Neuronal stem cell (in vitro differentiated cells): Measurements from ENCODE around the gene NRG2.

Experiments
- DNase-seq: peaks from one replicate; pipeline ENCODE4 v3.0.0-alpha.2; 2013; ENCODE audit warnings: low spot score
- H2AFZ ChIP-seq: one replicate; pipeline ENCODE4 v1.6.1; 2013; ENCODE audit warnings: mild to moderate bottlenecking, low read length, inconsistent platforms
- H2AK5ac ChIP-seq: 2 replicates; pipeline ENCODE4 v1.6.1; 2013; ENCODE audit warnings: low read depth, mild to moderate bottlenecking, inconsistent platforms, low read length, moderate library complexity, mixed read lengths
- H2BK120ac ChIP-seq: 2 replicates; pipeline ENCODE4 v1.6.1; 2013; ENCODE audit warnings: low read depth, mild to moderate bottlenecking, inconsistent platforms, low read length, moderate library complexity, mixed read lengths
- H2BK12ac ChIP-seq: one replicate; pipeline ENCODE4 v1.6.1; 2013; ENCODE audit warnings: low read length, inconsistent platforms
- H2BK15ac ChIP-seq: 2 replicates; pipeline ENCODE4 v1.6.1; 2013; ENCODE audit warnings: mild to moderate bottlenecking, low read length, inconsistent platforms, mixed read lengths
- H2BK5ac ChIP-seq: one replicate; pipeline ENCODE4 v1.6.1; 2013; ENCODE audit warnings: inconsistent platforms, mild to moderate bottlenecking, low read length, moderate library complexity
- H3K14ac ChIP-seq: one replicate; pipeline ENCODE4 v1.6.1; 2013; ENCODE audit warnings: low read length, inconsistent platforms
- H3K18ac ChIP-seq: 2 replicates; pipeline ENCODE4 v1.6.1; 2013; ENCODE audit warnings: low read length, inconsistent platforms
- H3K23ac ChIP-seq: 2 replicates; pipeline ENCODE4 v1.6.1; 2013; ENCODE audit warnings: low read depth, mild to moderate bottlenecking, mixed read lengths, low read length, inconsistent platforms; ENCODE audit not compliant: poor library complexity
- H3K27ac ChIP-seq: replicated peaks from 3 replicates; pipeline ENCODE4 v1.5.1; 2013; ENCODE audit warnings: low read length, inconsistent platforms
- H3K27me3 ChIP-seq, 3 experiments: 2 replicates each; pipeline ENCODE4 v1.6.1; 2013; ENCODE audit warnings: low read length in 3 of 3, mild to moderate bottlenecking in 2 of 3, inconsistent platforms in 1 of 3, low read depth in 1 of 3, mixed read lengths in 1 of 3, moderate library complexity in 1 of 3; ENCODE audit not compliant: control insufficient read depth in 3 of 3, insufficient read depth in 3 of 3
- H3K36me3 ChIP-seq, 2 donors: replicated peaks in 1 of 2; 2 replicates each; pipeline ENCODE4 v1.6.1; 2013; ENCODE audit warnings: low read length in 2 of 2; ENCODE audit not compliant: control insufficient read depth in 2 of 2, insufficient read depth in 2 of 2
- H3K4ac ChIP-seq: 2 replicates; pipeline ENCODE4 v1.6.1; 2013; ENCODE audit warnings: inconsistent platforms, mild to moderate bottlenecking, low read length, moderate library complexity
- H3K4me1 ChIP-seq, 2 donors: 1 replicate in 1 of 2; 2 replicates in 1 of 2; pipeline ENCODE4 v1.6.1; 2013; ENCODE audit warnings: low read length in 2 of 2, low read depth in 1 of 2; ENCODE audit not compliant: control insufficient read depth in 2 of 2, insufficient read depth in 1 of 2
- H3K4me2 ChIP-seq: one replicate; pipeline ENCODE4 v1.6.1; 2013; ENCODE audit warnings: mild to moderate bottlenecking, low read length, inconsistent platforms; ENCODE audit not compliant: insufficient read depth, poor library complexity, severe bottlenecking
- H3K4me3 ChIP-seq, 2 donors: 2 replicates each; pipeline ENCODE4 v1.5.1; 2013; ENCODE audit warnings: low read length in 2 of 2, mild to moderate bottlenecking in 2 of 2, inconsistent platforms in 1 of 2, moderate library complexity in 1 of 2
- H3K79me1 ChIP-seq: one replicate; pipeline ENCODE4 v1.6.1; 2013; ENCODE audit warnings: low read depth, mild to moderate bottlenecking, inconsistent platforms, low read length, moderate library complexity
- H3K9ac ChIP-seq: one replicate; pipeline ENCODE4 v1.6.1; 2013; ENCODE audit warnings: mild to moderate bottlenecking, low read depth, low read length, inconsistent platforms; ENCODE audit not compliant: poor library complexity
- H3K9me3 ChIP-seq, 2 donors: replicated peaks in 1 of 2; 2 replicates each; pipeline versions ENCODE3 to v1.6.1; 2013; ENCODE audit warnings: low read length in 2 of 2, mild to moderate bottlenecking in 2 of 2, inconsistent platforms in 1 of 2, low read depth in 1 of 2, mixed read lengths in 1 of 2, moderate library complexity in 1 of 2; ENCODE audit not compliant: control insufficient read depth in 2 of 2, insufficient read depth in 1 of 2
- H4K8ac ChIP-seq: one replicate; pipeline ENCODE4 v1.6.1; 2013; ENCODE audit warnings: low read depth, mild to moderate bottlenecking, inconsistent platforms, low read length, moderate library complexity
- H4K91ac ChIP-seq: one replicate; pipeline ENCODE4 v1.6.1; 2013; ENCODE audit warnings: low read length, low read depth, mild to moderate bottlenecking, inconsistent platforms; ENCODE audit not compliant: poor library complexity
- WGBS, 2 donors: extraction: QIAGEN DNeasy Blood & Tissue Kit; methylation state at CpG; one replicate each; pipeline ENCODE4 v1.1.7; 2013; ENCODE audit warnings: missing lambda C conversion rate in 2 of 2, mixed read lengths in 1 of 2; ENCODE audit not compliant: insufficient read length in 2 of 2, insufficient replicate concordance in 1 of 2; ENCODE audit errors: extremely low coverage in 2 of 2; 5-methylcytosine and 5-hydroxymethylcytosine counted together

Gene NRG2

DNA sequence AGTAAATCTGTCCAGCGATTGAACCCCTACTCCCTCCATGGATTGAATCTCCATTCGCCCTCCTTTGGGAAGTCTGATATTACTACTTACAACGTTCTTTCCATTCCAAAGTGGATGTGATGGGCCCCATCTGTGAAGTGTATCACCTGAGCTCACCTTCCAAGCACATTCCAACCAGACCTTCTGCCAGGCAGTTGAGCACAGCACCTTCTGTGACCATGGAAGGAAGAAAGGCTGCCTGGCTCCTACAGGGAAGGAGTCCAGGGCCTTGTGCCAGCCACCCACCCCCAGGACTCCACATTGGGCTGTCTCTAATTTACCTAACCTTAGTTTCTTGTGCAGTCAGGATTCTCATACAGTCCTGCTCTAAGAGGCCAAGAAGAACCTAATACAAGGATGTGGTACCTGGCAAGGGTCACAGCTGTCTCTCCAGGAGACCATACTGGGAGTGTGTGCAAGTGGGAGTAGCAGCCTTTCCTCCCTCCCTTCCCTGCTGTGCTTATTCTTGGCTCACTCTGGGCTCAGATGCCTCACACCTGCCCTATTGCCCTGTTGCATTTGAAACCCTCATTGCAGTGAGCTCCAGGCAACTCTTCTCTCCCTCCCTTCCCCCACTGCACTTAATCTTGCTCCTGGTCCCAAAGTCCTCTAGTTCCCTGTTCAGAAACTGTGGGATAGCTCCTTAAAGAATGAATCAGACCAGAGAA lies 116.1 kb downstream of the NRG2 start:
- Histone ChIP-seq H3K27me3 (peaks cover 0 to 18% (median 0%) of the 10 kb centered on the region in 3 experiments), H3K36me3 (no peaks in the 10 kb centered on the region), H2BK15ac (no peak overlapping the region), H3K23ac (no peak overlapping the region), H3K79me1 (no peaks in the 10 kb centered on the region), H3K4me1 (peaks cover 0 to 2% of the 10 kb centered on the region in 2 donors), H3K9me3 (no peaks in the 10 kb centered on the region), H3K4me3 (no peak overlapping the region), H3K4ac (no peak overlapping the region), H2BK12ac (no peak overlapping the region), H2AFZ (no peak overlapping the region), H2BK5ac (no peak overlapping the region), H2BK120ac (no peak overlapping the region), H3K9ac (no peak overlapping the region), H3K27ac (no peak overlapping the region), H3K4me2 (no peak overlapping the region), H4K8ac (no peak overlapping the region), H3K14ac (no peak overlapping the region), H4K91ac (no peak overlapping the region), H3K18ac (no peak overlapping the region), H2AK5ac (no peak overlapping the region)
- no CpG with 5 or more reads among the region's 3 CpGs for WGBS, 2 donors
- DNase-seq = no peak

DNA sequence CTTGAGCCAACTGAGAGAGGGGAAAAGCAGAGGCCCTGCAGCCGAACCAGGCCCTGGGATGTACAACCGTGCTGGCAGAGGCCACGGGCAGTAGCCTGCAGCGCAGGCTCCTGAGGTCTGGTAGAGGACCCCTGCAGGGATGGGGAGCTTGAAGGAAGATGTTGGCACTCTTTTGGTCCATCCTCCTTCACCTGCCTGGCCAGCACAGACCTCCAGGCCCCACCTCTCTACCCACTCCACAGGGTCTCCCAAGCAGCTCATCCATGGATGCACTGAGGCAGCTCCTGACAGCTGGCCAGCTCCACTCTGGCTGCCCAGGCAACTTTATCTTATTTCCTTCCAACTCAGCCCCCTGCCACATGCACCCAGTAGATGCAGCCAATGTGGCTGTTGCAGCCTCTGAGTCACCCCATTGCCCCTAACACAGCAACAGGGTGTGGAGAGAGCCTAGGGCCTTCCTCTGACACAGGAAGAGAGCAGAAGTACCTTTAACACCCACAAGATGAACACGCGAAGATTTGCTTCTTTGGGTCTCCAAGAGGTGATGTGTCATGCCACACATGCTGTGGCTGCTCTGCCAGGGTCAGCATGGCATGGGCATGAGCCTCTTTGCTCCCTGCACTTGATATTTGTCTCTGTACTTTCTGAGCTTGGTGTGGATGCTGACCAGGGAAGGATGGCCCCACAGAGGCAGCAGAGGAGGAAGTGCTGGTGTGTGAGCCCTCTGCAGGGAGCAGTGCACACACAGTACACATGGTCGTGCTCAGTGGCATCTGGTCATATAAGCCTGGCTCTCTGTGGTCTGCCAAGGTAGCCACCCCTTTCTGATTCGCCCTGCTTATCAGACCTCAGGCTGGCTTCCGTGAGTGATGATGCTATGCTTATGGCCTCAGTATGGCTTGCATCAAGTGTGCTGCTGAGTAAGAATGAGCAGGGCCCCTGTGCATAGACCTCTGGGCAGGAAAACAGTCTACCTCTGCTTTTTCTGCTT lies 117.2 kb downstream of the NRG2 start:
- Histone ChIP-seq H2AFZ (no peak overlapping the region), H3K4me3 (no peak overlapping the region), H3K4ac (no peak overlapping the region), H3K9ac (no peak overlapping the region), H2BK5ac (no peak overlapping the region), H2AK5ac (no peak overlapping the region), H3K79me1 (no peaks in the 10 kb centered on the region), H3K27ac (no peak overlapping the region), H3K9me3 (no peaks in the 10 kb centered on the region), H2BK15ac (no peak overlapping the region), H4K8ac (no peak overlapping the region), H3K36me3 (no peaks in the 10 kb centered on the region), H3K14ac (no peak overlapping the region), H2BK120ac (no peak overlapping the region), H3K27me3 (peaks cover 0 to 20% (median 0%) of the 10 kb centered on the region in 3 experiments), H4K91ac (no peak overlapping the region), H3K23ac (no peak overlapping the region), H2BK12ac (no peak overlapping the region), H3K4me2 (no peak overlapping the region), H3K4me1 (peaks cover 0 to 2% of the 10 kb centered on the region in 2 donors), H3K18ac (no peak overlapping the region)
- no peak for DNase-seq
- WGBS, 2 donors = no CpG with 5 or more reads among the region's 9 CpGs

DNA sequence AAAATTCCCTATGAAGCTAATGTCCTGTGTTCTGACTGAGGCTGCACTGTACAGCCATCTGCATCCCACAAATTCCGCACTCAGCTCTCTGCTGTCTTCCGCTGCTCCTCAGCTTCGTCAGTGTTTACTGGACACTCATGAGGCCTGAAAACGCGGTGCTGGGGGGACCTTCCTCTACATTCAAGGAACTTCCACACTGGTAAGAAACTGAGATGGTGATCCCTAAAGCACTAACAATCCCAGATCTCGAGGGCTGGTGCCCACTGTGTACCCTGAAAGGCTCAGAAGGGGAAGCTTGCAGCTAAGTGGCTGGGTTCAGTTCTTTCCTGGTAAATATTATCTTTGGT lies 117.9 kb downstream of the NRG2 start:
- Histone ChIP-seq H4K8ac (no peak overlapping the region), H3K9ac (no peak overlapping the region), H3K4me1 (peaks cover 0 to 2% of the 10 kb centered on the region in 2 donors), H3K9me3 (no peaks in the 10 kb centered on the region), H4K91ac (no peak overlapping the region), H3K36me3 (no peaks in the 10 kb centered on the region), H2BK5ac (no peak overlapping the region), H3K4ac (no peak overlapping the region), H3K23ac (no peak overlapping the region), H2BK15ac (no peak overlapping the region), H2AFZ (no peak overlapping the region), H3K4me2 (no peak overlapping the region), H3K27ac (no peak overlapping the region), H2BK120ac (no peak overlapping the region), H3K18ac (no peak overlapping the region), H3K14ac (no peak overlapping the region), H3K27me3 (peaks cover 0 to 21% (median 0%) of the 10 kb centered on the region in 3 experiments), H2BK12ac (no peak overlapping the region), H3K79me1 (no peaks in the 10 kb centered on the region), H2AK5ac (no peak overlapping the region), H3K4me3 (no peak overlapping the region)
- no peak for DNase-seq
- no CpG with 5 or more reads among the region's 6 CpGs for WGBS, 2 donors
